Panc1 (cell line): ENCODE data around the gene EP400. TPM values are rescaled to one million over a fixed set of nuclear protein-coding genes. Genes with fewer than 3 reads are reported as not detected.

Experiments
- ATAC-seq: fragments of 200-7000 bp; cut with Tn5 transposase; 2 replicates; pipeline ENCODE4 v1.9.1; 2020; ENCODE audit warnings: mild to moderate bottlenecking, moderate library complexity
- BruUV-seq: library from RNA; stranded (reverse); fragments of 400-500 nt; replicated peaks from 2 replicates; lab custom pipeline; 2021; lab: Mats Ljungman, UMichigan
- CTCF ChIA-PET: fragments of 300-600 bp; sonication (Branson Sonifier 250); formaldehyde crosslinking; loops from one replicate; lab custom pipeline; 2022; ENCODE audit warnings: antibody characterized with exemption; lab: Charles Lee
- POLR2A ChIA-PET: fragments of 300-600 bp; sonication (Branson Sonifier 250); formaldehyde crosslinking; loops from one replicate; lab custom pipeline; 2022; ENCODE audit warnings: antibody characterized with exemption; lab: Charles Lee
- DNase-seq: peaks from one replicate; pipeline ENCODE4 v3.0.0-alpha.2; 2010; ENCODE audit warnings: low read depth, low spot score
- H3K27ac ChIP-seq: 2 replicates; pipeline ENCODE4 v1.5.1; 2011; ENCODE audit warnings: mild to moderate bottlenecking, low read length, inconsistent platforms
- H3K27me3 ChIP-seq: fragments of 200-500 bp; sonication (Bioruptor generic); 2 replicates; pipeline ENCODE4 v1.6.0; 2014; ENCODE audit warnings: low read length, inconsistent platforms; ENCODE audit not compliant: control insufficient read depth, insufficient read depth
- H3K36me3 ChIP-seq: fragments of 200-500 bp; sonication (Bioruptor generic); 2 replicates; pipeline ENCODE4 v1.5.1; 2014; ENCODE audit warnings: inconsistent platforms, mild to moderate bottlenecking, low read length, moderate library complexity; ENCODE audit not compliant: control insufficient read depth, insufficient read depth
- H3K4me1 ChIP-seq: 2 replicates; pipeline ENCODE4 v1.5.1; 2011; ENCODE audit warnings: inconsistent platforms, mild to moderate bottlenecking, low read length, moderate library complexity; ENCODE audit not compliant: control insufficient read depth, insufficient read depth
- H3K4me3 ChIP-seq, 2 experiments: 2 replicates each; pipeline ENCODE4 v1.5.1; 2011 to 2012; ENCODE audit warnings: low read depth in 2 of 2, low read length in 2 of 2, mild to moderate bottlenecking in 2 of 2, inconsistent platforms in 1 of 2, moderate library complexity in 1 of 2
- H3K9me3 ChIP-seq: fragments of 200-500 bp; sonication (Bioruptor generic); 2 replicates; pipeline ENCODE4 v1.5.1; 2014; ENCODE audit warnings: low read depth, mild to moderate bottlenecking, inconsistent platforms, low read length, moderate library complexity; ENCODE audit not compliant: control insufficient read depth, insufficient read depth
- CTCF ChIP-seq: fragments of 450-650 bp; IDR thresholded peaks from 2 replicates; pipeline ENCODE4 v1.5.1; 2017; ENCODE audit warnings: mild to moderate bottlenecking
- POLR2AphosphoS5 ChIP-seq: IDR thresholded peaks from 2 replicates; pipeline ENCODE4 v1.6.1; 2012; ENCODE audit warnings: mild to moderate bottlenecking, low read depth, low read length, moderate library complexity
- REST ChIP-seq, 2 experiments: IDR thresholded peaks; 2 replicates each; pipeline ENCODE4 v1.6.1; 2011 to 2012; ENCODE audit warnings: low read depth in 2 of 2, control low read depth in 1 of 2, low read length in 1 of 2, mild to moderate bottlenecking in 1 of 2, moderate library complexity in 1 of 2; ENCODE audit not compliant: insufficient read depth in 1 of 2
- SIN3A ChIP-seq: IDR thresholded peaks from 2 replicates; pipeline ENCODE4 v1.6.1; 2012; ENCODE audit warnings: low read depth, mild to moderate bottlenecking, low read length, moderate library complexity, borderline replicate concordance; ENCODE audit not compliant: insufficient read depth
- TCF7L2 ChIP-seq: IDR thresholded peaks from 2 replicates; pipeline ENCODE4 v1.6.1; 2011; ENCODE audit warnings: mild to moderate bottlenecking, low read depth, low read length, inconsistent platforms
- in situ Hi-C: cut with HindIII; loops from 2 replicates; pipeline ENCODE4 v1.10.0; 2016; ENCODE audit warnings: low sequenced_read_pairs, low pct_unique_long_range_greater_than_20kb
- intact Hi-C: fragments of 100-400 bp; cut with micrococcal nuclease; formaldehyde crosslinking; loops from one replicate; pipeline ENCODE4 v1.10.0; 2022; ENCODE audit not compliant: unreplicated experiment
- total RNA-seq: library from RNA; stranded (reverse); gene quantifications from one replicate; pipeline ENCODE4 v1.2.1, GENCODE V29; 2021; ENCODE audit not compliant: unreplicated experiment

EP400 gene
- total RNA-seq, 1 experiment from 2014 or later = 59.4 TPM

- Histone ChIP-seq H3K36me3 (peaks cover 12% of the 10 kb centered on the region; the same call in 1 of the 2 replicates), H3K27me3 (no peaks in the 10 kb centered on the region), H3K27ac (no peak overlapping the region), H3K9me3 (no peaks in the 10 kb centered on the region), H3K4me3 (no peak overlapping the region), H3K4me1 (no peaks in the 10 kb centered on the region)
- BruUV-seq = no TSS peak
- POLR2A ChIA-PET = no interaction called here
- CTCF ChIA-PET = no interaction called here
- intact Hi-C loops = no loop called here
- no peak for ATAC-seq
- no peak for TF ChIP-seq TCF7L2
- TF ChIP-seq CTCF = no peak
- TF ChIP-seq POLR2AphosphoS5 = no peak
- TF ChIP-seq REST (IDR thresholded peaks at IDR 0.05; ENCODE audit: insufficient read depth in 1 of 2, low read depth in 2 of 2, low read length in 1 of 2) = no peak
- TF ChIP-seq SIN3A = no peak
- in situ Hi-C loops = no loop called here
- no peak for DNase-seq
Measured at GRCh38 chr12:132065609-132066344, 116.0 kb downstream of the EP400 start.

- in situ Hi-C loops = no loop called here
- TF ChIP-seq REST (IDR thresholded peaks at IDR 0.05; ENCODE audit: insufficient read depth in 1 of 2, low read depth in 2 of 2, low read length in 1 of 2) (no peak), CTCF (no peak), TCF7L2 (no peak), SIN3A (no peak), POLR2AphosphoS5 (no peak)
- Histone ChIP-seq H3K27ac (no peak overlapping the region), H3K9me3 (no peaks in the 10 kb centered on the region), H3K27me3 (no peaks in the 10 kb centered on the region), H3K36me3 (peaks cover 13% of the 10 kb centered on the region; the same call in 1 of the 2 replicates), H3K4me3 (no peak overlapping the region), H3K4me1 (no peaks in the 10 kb centered on the region)
- ATAC-seq (no peak), DNase-seq (no peak)
- intact Hi-C loops = no loop called here
- POLR2A ChIA-PET = no interaction called here
- CTCF ChIA-PET = no interaction called here
- no TSS peak for BruUV-seq
Measured at GRCh38 chr12:132066345-132066685, 116.6 kb downstream of the EP400 start.
